Tibial nerve (tissue), 4 donors: ENCODE measurements around the gene XYLT1.

Experiments used
- CTCF ChIP-seq, 5 experiments: fragments of 200-600 bp in 3 of 5; fragments of 450-650 bp in 2 of 5; sonication (generic) in 3 of 5; IDR thresholded peaks; one replicate each; pipeline ENCODE4 v1.5.1; 2016 to 2019; ENCODE audit warnings: antibody characterized with exemption in 5 of 5, mild to moderate bottlenecking in 3 of 5, moderate library complexity in 2 of 5
- EP300 ChIP-seq, 2 donors: sonication (generic); formaldehyde crosslinking; IDR thresholded peaks; one replicate each; pipeline ENCODE4 v1.6.1; 2017; ENCODE audit warnings: antibody characterized with exemption in 2 of 2, mild to moderate bottlenecking in 1 of 2

- TF ChIP-seq CTCF (IDR thresholded peaks at IDR 0.05) (no peak), EP300 (IDR thresholded peaks at IDR 0.05) (no peak)
Measured at GRCh38 chr16:17056666-17057065, 414.1 kb downstream of the XYLT1 start.
